ENCODE data around the gene TSPAN2.

- TF ChIP-seq POLR2AphosphoS5 (IDR thresholded peaks at IDR 0.05): no peak
- TF ChIP-seq, protein P1, sequence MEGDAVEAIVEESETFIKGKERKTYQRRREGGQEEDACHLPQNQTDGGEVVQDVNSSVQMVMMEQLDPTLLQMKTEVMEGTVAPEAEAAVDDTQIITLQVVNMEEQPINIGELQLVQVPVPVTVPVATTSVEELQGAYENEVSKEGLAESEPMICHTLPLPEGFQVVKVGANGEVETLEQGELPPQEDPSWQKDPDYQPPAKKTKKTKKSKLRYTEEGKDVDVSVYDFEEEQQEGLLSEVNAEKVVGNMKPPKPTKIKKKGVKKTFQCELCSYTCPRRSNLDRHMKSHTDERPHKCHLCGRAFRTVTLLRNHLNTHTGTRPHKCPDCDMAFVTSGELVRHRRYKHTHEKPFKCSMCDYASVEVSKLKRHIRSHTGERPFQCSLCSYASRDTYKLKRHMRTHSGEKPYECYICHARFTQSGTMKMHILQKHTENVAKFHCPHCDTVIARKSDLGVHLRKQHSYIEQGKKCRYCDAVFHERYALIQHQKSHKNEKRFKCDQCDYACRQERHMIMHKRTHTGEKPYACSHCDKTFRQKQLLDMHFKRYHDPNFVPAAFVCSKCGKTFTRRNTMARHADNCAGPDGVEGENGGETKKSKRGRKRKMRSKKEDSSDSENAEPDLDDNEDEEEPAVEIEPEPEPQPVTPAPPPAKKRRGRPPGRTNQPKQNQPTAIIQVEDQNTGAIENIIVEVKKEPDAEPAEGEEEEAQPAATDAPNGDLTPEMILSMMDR (IDR thresholded peaks at IDR 0.05; ENCODE audit: poor library complexity, severe bottlenecking): no peak
These were observed 53.7 kb downstream of the TSPAN2 start for GRCh38 chr1:115035652-115036051.

Data from neural cell (in vitro differentiated cells).